PC-9 (cell line): ENCODE data around the gene MYCN.

Experiments
- EZH2 ChIP-seq: fragments of 200-600 bp; sonication (generic); IDR thresholded peaks from 2 replicates; pipeline ENCODE4 v1.8.0; 2017; ENCODE audit warnings: antibody characterized with exemption, low read depth
- TF ChIP-seq, protein P1 (sequence below): fragments of 200-600 bp; sonication (generic); conservative IDR thresholded peaks from 2 replicates; pipeline ENCODE4 v1.6.1; 2017; ENCODE audit warnings: mixed run types, antibody characterized with exemption, mild to moderate bottlenecking, moderate library complexity

DNA sequence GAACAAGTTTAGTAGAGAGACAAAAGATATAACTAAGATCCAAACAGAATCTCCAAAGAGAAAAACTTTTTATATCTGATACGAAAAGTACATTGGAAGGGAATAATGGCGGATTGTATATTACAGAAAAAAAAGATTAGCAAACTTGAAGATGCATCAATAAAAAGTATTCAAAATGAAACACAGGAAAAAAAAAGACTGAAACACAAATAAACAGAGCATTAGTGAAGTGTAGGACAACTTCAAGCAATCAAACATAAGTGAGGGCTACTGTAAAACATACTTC is 41.1 kb upstream of the MYCN start:
- TF ChIP-seq, protein P1, sequence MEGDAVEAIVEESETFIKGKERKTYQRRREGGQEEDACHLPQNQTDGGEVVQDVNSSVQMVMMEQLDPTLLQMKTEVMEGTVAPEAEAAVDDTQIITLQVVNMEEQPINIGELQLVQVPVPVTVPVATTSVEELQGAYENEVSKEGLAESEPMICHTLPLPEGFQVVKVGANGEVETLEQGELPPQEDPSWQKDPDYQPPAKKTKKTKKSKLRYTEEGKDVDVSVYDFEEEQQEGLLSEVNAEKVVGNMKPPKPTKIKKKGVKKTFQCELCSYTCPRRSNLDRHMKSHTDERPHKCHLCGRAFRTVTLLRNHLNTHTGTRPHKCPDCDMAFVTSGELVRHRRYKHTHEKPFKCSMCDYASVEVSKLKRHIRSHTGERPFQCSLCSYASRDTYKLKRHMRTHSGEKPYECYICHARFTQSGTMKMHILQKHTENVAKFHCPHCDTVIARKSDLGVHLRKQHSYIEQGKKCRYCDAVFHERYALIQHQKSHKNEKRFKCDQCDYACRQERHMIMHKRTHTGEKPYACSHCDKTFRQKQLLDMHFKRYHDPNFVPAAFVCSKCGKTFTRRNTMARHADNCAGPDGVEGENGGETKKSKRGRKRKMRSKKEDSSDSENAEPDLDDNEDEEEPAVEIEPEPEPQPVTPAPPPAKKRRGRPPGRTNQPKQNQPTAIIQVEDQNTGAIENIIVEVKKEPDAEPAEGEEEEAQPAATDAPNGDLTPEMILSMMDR, result no peak
- no peak for TF ChIP-seq EZH2
